Hematopoietic multipotent progenitor cell (in vitro differentiated cells): ENCODE measurements around the gene NDRG2. TPM values are rescaled to one million over a fixed set of nuclear protein-coding genes. Genes with fewer than 3 reads are reported as not detected.
A peak's percentile ranks its signal among the peaks of the same experiment; 100 is the strongest.
"Not testable (repeated sequence)": the region's sequence is repeated elsewhere in the genome, so short reads cannot be mapped to it uniquely, and the experiment has no call there.

Experiments used
- DNase-seq, 3 donors: peaks; one replicate each; pipeline ENCODE4 v3.0.0-alpha.2; 2011 to 2015; ENCODE audit warnings: low read depth in 2 of 3, low spot score in 2 of 3
- total RNA-seq: library from RNA; depleted of rRNA; stranded (reverse); fragments of >200 nt; gene quantifications from one replicate; pipeline ENCODE4 v1.2.3, GENCODE V29; 2012

The NDRG2 gene
- total RNA-seq, 1 donor: 21.8 TPM

DNA sequence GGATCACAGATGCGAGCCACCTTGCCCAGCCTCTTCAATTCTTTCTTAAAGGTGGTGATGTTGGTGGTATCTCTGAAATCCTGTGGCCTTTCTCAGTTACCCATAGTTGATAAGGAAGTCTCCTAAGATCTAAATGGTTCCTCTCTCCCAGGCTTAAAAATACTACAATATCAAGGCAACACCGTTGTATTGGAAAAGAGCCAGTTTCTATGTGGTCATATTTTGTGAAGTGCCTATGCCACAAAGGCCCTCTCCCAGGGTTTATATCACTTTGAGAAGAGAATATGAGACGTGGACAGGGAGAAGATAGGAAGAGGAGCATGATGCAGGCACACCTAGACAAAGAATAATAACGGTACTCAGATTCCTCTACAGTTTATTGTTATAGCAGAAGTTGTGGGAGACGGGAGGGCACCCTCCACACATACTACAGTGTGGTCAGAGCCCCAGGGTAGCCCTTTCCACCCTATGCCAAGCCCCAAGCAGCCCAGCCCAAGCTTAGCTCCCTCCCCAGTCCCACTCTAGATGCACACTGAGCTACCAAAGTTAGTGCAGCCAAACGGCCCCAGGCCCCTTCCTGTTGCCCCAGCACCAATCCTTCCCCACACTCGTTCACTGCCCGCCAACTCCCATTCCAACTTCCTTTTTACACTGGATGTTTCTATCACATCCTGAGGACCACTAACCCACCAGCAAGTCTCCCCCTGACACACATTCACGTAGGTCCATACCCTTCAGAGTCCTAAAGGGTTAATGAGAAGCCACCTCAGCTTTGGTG, 8.3 kb downstream of the NDRG2 start:
- no peak for DNase-seq

DNA sequence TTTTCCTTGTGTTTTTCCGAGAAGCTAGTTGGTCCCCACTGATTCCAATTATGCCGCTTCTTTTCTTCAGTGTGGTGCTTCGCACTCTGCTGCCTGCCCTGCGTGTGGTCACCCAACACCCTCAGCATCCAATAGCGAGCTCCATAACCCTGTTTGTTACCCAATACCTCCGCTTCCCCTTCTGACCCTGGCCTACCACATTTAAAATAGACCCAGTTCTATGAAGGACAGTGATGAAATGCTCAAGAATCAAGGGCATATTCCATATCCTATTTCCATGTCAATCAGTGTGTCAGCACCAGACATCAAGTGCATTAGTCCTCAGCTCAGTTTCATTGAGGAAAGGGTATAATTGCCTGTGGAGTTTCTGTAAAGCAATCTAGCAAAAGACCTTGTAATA, 9.5 kb downstream of the NDRG2 start:
- no peak for DNase-seq

DNA sequence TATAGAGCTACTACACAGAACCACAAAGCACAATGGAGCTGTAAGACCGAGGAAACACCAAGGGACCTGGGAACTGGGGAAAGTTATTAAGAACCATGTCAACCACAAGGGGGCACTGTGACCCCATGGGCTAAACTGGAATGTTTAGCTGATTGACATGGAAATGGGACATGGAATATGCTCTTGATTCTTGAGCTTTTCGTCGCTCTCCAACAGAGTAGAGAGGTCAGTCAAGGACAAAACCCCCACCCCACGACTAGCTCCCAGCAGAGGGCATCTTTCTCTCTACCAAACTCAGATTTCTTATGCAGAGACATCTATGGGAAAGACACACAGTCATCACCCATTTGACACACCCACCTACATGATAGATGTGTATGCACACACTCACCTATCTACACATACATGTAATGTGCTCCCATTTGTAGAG, 10.1 kb downstream of the NDRG2 start:
- peak; percentile 73 to 90 (median 76) for DNase-seq

DNA sequence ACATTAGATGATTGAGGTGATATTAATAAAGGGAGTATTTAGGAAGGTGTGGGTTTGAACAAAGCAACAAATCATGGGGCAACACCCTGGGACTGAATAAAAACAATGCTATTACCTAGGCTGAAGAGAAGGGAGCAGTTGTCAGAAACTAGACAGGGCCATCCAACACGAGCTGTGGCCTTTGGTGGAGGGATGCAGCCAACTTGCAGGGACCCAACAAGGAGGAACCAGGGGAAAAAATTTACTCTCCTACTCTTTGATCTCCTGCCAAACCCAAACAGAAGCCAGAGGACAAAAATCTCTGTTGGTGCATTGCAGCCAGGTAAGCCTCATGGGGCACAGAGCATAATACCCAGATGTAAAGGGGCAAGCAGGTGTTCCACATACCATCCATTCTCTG, 13.7 kb downstream of the NDRG2 start:
- no peak for DNase-seq

DNA sequence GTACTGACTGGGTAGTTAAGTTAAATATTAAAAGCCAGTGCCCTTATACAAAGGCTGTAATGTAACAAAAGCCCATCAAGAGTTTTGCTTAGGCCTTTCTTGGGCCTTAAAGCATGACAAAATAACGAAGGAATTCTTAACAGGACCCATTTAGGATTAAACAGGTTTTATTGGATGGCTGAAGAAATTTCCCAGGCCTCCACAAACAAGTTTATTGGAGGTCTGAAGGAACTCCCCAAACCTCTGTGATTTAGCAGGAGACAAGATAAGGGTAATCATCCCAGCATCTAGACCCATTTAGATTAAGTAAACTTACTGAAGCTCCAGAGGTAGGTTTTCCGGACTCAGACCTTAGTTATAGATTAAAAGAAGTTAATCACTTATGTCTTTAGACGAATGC, 15.1 kb downstream of the NDRG2 start:
- DNase-seq: not testable (repeated sequence)

DNA sequence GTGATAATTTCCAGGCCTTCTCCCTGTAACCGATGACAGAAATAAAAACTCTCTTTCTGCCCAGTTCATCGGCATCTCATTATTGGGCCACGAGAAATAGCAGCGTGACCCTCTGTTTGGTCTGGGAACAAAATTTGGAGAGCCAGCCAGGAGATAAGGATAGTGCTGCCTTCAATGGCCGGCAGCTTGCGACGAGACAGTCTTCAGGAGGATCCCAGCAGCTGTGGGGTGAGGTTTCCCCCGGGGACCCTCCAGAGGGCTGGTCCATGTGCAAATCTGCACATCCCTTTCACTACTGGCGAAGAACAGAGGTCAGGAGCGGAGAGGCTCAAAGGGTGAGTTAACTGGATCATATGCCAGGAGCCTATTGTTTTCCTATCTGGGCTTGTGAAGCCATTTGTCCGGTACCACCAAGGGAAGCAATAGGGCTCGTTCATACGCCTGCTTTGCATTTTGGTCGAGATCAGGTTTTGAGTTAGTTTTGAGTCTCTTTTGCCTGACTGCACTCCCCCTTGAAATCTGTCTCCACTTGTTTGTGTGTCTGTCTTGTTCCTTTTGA, 21.0 kb downstream of the NDRG2 start:
- no peak for DNase-seq

DNA sequence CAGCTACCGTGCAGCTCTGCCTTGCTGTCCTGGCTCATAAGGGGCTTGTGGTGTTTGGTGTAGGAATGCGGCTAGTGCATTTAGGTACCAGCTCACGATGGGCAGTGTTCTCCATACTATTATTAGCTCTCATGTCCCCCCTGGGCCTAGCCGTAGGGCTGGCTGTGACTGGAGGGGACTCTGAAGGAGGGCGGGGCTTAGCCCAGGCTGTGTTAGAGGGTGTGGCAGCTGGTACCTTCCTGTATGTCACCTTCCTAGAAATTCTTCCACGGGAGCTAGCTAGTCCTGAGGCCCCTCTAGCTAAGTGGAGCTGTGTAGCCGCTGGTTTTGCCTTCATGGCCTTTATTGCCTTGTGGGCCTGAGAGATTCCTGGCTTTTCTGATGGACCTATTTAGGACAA, 23.6 kb downstream of the NDRG2 start:
- no peak for DNase-seq

DNA sequence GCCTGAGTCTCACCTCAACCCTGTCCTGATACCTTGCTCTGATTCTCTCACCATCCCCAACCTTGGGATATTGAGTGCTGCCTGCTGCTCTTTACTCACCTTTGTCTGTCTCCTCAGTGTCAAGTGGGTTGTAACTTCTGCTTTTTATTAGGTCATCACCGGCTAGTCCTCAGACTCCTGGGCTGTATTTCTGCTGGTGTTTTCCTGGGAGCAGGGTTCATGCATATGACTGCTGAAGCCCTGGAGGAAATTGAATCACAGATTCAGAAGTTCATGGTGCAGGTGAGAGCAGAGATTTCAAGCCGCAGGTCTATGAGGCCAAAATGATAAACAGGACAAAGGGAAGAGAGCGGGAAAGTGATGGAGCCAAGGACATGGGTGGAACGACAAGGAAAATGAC, 25.3 kb downstream of the NDRG2 start:
- no peak for DNase-seq

DNA sequence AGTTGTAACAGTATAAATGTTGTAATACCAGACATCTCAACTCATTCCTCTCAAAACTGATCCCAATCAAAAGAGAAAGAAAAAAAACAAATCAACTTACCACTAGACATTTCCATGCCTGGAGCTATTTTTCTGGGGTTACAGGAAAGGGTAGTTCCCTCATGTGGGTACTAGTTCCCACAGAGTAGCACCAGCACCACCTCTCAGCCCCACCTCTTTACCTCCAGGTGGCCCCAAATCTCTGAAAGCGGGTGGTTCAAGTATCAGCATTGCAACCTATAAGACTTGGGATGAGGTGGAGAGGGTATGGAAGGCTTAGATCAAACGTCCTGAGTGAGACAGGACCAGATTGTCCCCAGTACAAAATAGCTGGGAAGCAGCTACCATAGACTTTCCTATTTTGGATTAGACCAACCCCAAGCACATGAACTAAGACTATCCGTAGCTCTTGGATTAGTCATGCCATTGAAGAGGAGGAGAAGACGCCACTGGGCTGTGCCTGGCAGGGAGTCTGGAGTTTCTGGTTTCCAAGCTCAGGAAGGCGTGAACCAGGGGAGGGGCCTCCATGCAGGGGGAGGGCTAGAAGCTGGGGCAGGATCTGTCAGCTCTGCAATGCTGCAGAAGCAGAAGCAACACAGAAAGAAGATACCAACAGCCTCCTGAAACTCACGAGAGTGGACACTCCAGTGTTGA, 26.0 kb downstream of the NDRG2 start, which contains the start of gene SLC39A2:
Gene SLC39A2 (plus strand): TSS at position 620 of the 693 bp plus-strand sequence. CDS start 154 bp downstream, outside the sequence.
- DNase-seq: no peak

DNA sequence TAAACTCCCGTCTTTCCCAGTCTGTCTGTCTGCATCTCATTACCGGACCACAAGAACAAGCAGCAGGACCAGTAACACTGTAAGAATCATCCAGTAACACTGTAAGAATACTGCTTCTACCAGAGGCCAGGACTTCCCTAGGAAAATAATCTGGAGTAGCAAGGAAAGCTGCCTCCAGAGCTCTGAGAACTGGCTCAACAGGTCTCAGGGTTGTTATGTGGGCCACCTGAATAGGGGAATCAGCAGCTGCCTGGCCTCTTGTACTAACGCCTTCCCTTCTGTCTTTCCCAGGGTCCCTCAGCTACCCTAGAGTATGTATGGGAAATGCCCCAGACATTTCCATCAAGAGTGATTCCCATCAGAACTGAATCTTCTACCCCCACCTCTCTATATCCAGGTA, 26.7 kb downstream of the NDRG2 start:
- no peak for DNase-seq

DNA sequence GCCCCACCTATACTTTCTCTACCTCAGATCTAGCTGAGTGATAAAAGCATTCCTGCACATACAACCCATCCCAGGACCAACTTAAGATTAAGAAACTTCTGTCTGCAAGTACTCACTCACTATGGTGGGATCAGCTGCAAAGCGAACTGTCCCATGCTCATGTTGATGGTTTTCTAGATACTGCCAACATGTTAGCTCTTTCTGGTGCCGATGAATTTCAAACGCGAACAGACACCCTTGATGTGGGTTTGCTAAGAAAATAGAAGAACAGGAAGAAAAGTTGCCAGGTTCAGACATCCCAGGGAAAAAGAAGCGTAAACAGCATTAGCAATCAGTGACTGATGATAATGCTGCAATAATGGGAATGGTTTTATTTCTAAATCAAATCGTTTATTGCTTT, 27.3 kb downstream of the NDRG2 start:
- DNase-seq: no peak

DNA sequence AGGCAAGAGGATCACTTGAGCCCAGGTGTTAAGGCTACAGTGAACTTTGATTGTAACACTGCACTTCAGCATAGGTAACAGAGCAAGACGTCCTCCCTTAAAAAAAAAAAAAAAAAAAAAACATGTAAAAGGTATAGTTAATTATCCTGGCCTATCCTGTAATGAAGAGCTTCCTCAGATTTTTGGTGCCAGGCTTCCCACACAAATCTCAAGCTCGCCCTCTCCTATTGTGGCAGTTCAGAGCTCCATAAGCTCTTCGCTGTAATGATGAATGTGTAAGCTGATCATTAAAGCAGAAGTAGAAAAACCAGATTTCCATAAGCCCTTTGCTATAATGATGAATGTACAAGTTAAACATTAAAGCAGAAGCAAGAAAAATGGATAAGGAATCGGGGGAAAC, 27.7 kb downstream of the NDRG2 start:
- DNase-seq: no peak

DNA sequence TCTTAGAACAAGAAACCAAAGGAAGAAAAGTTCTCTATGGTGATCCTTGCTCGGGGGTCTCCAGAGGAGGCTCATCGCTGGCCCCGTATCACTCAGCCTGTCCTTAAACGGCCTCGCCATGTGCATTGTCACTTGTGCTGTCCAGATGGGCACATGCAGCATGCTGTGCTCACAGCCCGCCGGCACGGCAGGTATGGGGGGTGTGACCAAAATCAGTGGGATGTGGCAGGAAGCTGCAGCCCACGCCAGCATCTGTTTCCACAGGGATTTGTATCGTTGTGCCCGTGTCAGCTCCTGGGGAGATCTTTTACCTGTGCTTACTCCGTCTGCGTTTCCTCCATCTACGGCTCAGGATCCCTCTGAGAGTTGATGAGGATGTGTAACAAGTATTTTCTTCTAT, 28.3 kb downstream of the NDRG2 start:
- no peak for DNase-seq

DNA sequence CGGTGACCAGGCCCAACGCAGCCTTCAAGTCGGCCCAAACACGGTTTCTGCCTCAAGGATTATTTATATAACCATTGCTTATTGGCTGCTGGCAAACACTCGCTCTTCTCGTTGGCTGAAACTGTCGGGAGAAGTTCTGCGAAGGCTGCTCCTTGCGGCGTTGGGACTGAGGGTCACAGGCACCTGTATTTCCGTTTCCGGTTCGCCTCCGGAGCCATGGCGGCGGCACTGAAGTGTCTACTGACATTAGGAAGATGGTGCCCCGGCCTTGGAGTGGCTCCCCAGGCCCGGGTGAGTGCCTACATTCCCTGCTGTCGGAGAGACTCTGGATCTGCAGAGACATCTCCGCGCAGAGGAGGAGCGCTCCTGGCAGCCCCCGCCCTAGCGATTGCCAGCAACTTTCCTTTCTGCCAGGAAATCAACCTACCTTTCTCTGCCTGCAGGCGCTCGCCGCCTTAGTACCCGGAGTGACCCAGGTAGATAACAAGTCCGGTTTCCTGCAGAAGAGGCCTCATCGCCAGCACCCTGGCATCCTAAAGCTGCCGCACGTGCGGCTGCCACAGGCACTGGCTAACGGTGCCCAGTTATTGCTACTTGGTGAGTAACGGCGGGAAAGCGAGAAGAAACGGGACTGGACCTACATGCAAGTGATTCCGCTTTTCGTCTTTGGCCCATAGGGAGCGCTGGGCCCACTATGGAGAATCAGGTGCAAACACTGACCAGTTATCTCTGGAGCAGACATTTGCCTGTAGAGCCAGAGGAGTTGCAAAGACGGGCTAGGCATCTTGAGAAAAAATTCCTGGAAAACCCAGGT, 34.9 kb downstream of the NDRG2 start, which contains the start of gene METTL17:
Gene METTL17 (plus strand): TSS at position 194 of the 814 bp plus-strand sequence. CDS start 23 bp downstream, at position 217.
- DNase-seq: peak; percentile 62 to 95 (median 92)

DNA sequence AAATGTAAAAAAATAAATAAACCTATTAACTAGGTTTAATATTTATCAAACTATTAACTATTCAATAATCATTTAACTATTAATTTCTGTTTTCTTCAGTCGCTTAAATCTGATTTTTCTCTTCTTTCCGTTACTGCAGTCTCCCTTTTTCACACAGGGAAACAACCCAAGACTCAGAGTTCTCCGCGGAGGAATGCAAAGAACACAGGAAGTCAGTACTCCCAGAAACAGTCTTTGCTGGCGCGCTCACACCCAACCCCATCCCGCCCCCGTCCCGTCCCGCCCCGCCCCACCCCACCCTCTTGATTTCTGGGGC, 35.4 kb downstream of the NDRG2 start:
- no peak for DNase-seq

DNA sequence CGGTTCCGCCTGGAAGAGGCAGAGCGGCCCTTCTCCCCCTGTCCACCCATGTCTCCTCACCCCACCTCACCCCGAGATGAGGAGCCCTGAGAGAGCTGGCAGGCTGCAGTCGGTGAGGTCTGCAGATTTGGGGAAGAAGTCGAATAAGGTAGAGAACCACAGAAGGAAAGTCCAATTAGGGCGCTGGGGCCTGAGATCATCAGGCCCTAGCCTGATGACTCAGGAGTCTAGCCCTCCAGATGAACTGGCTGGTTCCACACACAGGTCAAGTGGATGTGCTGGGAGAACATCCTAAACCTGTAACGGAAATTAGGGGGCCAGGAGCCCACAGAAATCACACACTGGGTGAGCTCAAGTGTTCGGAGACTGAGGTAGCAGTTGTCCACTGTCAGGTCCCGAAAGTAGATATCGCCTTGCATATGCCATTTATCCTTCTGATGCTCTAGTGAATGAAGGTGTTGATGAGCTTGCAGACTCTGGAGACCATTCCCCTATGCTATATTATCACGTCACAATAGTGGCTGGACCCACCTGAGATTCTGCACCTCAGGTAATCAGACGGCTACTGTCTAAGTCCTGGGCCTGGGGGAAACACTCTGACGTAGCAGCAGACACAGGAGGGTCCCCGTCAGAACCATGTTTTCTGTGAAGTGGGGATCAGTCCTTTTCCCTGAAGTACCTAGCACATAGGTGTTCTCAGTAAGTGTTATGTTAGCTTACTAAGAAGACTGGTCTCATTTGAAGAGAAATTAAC, 36.0 kb downstream of the NDRG2 start:
- peak in 1 of 3 donors; percentile 21 for DNase-seq

DNA sequence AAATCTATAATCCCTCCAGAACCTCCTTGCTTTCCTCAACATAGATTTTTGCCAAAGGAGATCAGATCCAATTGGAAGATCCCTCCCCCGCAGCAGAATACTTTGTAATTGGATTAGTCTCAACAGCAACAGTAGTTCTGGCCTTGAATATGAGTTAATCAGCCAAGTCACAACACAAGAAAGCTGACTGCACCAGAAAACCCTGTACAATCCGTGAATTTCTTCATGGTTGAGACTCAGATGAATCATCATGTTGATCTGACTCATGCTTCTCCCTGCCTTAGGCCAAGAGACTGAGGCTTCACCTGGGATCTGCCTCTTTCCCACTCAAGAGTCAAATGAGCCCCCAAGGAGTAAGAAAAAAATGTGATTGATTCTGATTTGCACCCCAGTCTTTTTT, 38.0 kb downstream of the NDRG2 start:
- DNase-seq: no peak

DNA sequence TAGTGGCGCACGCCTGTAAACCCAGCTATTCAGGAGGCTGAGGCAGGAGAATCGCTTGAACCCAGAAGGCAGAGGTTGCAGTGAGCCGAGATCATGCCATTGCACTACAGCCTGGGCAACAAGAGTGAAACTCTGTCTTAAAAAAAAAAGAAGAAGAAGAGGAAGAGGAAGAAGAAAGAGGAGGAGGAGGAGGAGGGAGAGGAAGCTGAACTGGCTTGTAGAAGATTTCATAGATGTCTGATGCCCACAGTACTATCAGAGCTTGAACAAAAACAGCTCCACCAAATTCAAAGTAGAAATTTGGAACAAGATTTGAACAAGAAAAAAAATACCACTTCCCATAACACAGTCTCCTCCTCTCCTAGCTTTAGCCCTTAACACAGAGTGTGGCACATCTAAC, 39.2 kb downstream of the NDRG2 start:
- not testable (repeated sequence) for DNase-seq

DNA sequence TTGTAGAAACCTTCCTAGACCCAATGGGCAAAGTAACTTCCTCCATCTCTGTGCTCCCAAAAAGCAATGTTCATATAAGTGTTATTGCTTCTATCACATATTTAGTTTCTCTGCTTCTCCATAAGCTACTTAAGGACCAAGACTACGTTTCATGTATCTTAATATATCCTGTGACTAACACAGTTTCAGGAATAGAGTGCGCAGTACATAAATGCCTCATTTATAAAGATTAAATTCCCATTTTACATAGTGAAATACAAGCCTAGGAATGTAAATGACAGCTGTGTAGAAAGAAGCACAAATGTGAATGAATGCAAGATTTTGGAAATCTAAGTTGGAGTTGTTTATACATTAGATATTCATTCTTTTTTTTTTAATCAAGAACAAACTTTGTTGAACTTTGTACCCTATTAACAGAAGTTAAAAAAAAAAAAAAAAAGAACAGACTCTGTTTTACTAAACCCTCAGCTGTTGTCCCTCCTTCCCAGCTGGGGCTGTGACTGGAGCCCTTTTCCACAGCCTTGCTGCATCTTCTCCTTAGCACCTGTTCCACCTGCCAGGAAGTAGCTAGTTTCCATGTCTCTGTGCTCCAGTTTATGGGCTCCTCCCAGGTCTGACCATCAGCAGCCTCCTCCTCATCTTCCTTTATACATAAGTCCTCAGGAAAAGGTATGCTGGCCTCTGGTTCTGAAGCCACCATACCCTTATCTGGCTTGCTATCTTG, 42.1 kb downstream of the NDRG2 start:
- no peak for DNase-seq

DNA sequence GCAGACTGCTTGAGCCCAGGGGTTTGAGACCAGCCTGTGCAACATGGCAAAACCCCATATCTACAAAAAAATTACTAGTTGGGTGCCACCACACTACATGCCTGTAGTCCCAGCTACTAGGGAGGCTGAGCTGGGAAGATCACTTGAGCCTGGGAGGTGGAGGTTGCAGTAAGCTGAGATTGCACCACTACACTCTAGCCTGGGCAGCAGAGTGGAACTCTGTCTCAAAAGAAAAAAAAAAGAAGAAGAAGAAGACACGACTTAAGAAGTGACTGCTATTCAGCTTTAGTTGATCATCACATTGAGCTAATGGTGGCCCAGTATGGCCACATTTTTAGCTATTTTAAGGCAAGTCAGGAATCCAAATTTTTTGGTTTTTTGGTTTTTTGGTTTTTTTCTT, 44.0 kb downstream of the NDRG2 start:
- no peak for DNase-seq
